NB4 (cell line): ENCODE measurements around the gene RAET1G.

Experiments
- CTCF ChIP-seq: IDR thresholded peaks from one replicate; pipeline ENCODE4 v1.5.1; 2012; ENCODE audit warnings: low read depth, low read length
- MAX ChIP-seq: IDR thresholded peaks from 2 replicates; pipeline ENCODE4 v1.6.1; 2011; ENCODE audit warnings: low read depth, low read length
- MYC ChIP-seq: IDR thresholded peaks from 2 replicates; pipeline ENCODE4 v1.6.1; 2011; ENCODE audit warnings: low read depth, low read length
- POLR2A ChIP-seq: IDR thresholded peaks from 2 replicates; pipeline ENCODE4 v1.6.1; 2011; ENCODE audit warnings: mild to moderate bottlenecking; ENCODE audit not compliant: insufficient read length; ENCODE audit errors: extremely low read depth

GRCh38 chr6:149948616-149949015 lies 25.7 kb upstream of the RAET1G start:
- TF ChIP-seq CTCF (no peak), POLR2A (no peak), MAX (no peak), MYC (no peak)
